ENCODE data around the gene ERBB4. TPM values are rescaled to one million over a fixed set of nuclear protein-coding genes. Genes with fewer than 3 reads are reported as not detected.

Gene ERBB4
- polyA plus RNA-seq, 1 experiment: not detected

DNA sequence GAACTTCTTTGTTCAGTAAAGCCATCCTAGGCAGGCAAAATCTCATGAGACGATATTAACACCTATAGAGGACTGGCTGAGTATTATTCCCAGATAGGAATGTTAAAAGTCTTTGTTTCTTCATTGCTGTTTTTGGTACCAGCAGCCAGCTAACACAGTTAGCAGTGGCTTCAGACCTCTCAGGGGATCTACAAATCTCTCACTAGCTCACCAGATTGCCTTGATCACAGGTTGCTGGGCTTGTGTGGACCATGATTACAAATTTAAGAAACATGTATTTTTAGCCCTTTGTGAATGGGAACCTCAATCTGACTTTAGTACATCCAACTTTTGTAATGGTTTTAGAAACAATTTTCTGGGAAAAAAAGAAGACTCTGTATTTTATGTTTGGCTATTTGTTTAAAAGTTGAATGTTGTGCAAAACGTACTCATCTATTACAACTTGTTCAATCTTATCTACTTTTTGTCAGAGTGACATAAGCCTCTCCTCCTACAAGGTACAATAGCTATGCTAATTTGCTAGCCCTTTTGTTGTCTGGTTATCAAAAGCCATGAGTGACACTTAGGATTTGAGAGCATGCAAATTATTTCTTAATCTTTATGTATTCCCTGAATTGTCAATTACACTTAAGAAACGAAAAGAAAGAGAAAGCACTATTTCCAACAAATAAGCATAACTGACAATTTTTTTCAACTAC, 693.1 kb downstream of the ERBB4 start:
- ChIA-PET POLR2A (no interaction called here), CTCF (no interaction called here)

DNA sequence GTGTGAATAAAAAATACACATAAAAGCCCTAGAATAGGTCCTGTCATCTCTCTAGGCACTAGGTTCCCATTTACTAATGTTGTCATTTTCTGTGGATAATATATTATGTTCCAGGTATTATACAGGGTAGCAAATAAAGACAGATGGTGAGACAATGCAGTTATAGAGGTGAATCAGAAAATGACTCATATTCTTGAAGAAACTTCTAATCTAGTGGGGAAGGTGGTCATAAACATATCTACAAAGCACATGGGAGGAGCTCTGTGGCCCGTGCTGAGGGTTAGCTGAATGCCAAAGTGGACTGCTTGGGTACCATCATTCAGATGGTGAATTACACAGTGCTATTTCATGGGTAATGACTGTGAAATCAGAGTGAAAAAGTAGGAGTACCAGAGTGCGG, 700.9 kb downstream of the ERBB4 start:
- Histone ChIP-seq H3K27me3 (ENCODE audit: control insufficient read depth, insufficient read depth, low read length) (no peaks in the 10 kb centered on the region), H3K27ac (ENCODE audit: low read depth, low read length) (no peak overlapping the region), H3K9me3 (ENCODE audit: control insufficient read depth, insufficient read depth, low read length) (no peaks in the 10 kb centered on the region), H3K4me3 (ENCODE audit: low read depth, low read length) (no peak overlapping the region)
- DNase-seq (ENCODE audit: low read depth, low spot score): no peak
- CTCF ChIA-PET: no interaction called here
- TF ChIP-seq, protein P1, sequence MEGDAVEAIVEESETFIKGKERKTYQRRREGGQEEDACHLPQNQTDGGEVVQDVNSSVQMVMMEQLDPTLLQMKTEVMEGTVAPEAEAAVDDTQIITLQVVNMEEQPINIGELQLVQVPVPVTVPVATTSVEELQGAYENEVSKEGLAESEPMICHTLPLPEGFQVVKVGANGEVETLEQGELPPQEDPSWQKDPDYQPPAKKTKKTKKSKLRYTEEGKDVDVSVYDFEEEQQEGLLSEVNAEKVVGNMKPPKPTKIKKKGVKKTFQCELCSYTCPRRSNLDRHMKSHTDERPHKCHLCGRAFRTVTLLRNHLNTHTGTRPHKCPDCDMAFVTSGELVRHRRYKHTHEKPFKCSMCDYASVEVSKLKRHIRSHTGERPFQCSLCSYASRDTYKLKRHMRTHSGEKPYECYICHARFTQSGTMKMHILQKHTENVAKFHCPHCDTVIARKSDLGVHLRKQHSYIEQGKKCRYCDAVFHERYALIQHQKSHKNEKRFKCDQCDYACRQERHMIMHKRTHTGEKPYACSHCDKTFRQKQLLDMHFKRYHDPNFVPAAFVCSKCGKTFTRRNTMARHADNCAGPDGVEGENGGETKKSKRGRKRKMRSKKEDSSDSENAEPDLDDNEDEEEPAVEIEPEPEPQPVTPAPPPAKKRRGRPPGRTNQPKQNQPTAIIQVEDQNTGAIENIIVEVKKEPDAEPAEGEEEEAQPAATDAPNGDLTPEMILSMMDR (IDR thresholded peaks at IDR 0.05; ENCODE audit: low read depth, low read length): no peak
- POLR2A ChIA-PET: no interaction called here

More for the DNA sequence above, 693.1 kb downstream of the ERBB4 start:
- Histone ChIP-seq H3K27me3 (ENCODE audit: control insufficient read depth, insufficient read depth, low read length) (no peaks in the 10 kb centered on the region), H3K4me3 (ENCODE audit: low read depth, low read length) (no peak overlapping the region), H3K27ac (ENCODE audit: low read depth, low read length) (no peak overlapping the region), H3K9me3 (ENCODE audit: control insufficient read depth, insufficient read depth, low read length) (no peaks in the 10 kb centered on the region)
- DNase-seq (ENCODE audit: low read depth, low spot score): no peak
- TF ChIP-seq, protein P1 (IDR thresholded peaks at IDR 0.05; ENCODE audit: low read depth, low read length): no peak

DNA sequence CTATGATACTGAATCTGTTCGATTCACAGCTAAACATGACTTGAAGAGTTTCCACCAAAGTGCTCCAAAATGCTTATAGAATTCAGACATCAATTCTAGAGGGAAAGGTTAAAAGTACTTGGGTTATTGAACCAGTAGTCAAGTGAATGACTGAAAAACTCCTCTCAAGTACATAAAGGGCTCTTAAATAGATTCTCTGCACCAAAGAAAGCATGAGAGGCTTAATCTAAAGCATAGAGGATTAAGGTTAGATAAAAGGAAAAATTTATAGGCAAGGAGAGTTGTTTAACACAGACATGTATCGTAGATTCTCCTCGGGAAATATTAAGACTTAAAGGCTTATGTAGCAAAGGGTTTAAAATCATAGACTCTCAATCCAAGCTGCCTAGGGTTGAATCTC, 701.4 kb downstream of the ERBB4 start:
- Histone ChIP-seq H3K9me3 (ENCODE audit: control insufficient read depth, insufficient read depth, low read length) (no peaks in the 10 kb centered on the region), H3K4me3 (ENCODE audit: low read depth, low read length) (no peak overlapping the region), H3K27me3 (ENCODE audit: control insufficient read depth, insufficient read depth, low read length) (no peaks in the 10 kb centered on the region), H3K27ac (ENCODE audit: low read depth, low read length) (no peak overlapping the region)
- POLR2A ChIA-PET: no interaction called here
- TF ChIP-seq, protein P1 (IDR thresholded peaks at IDR 0.05; ENCODE audit: low read depth, low read length): no peak
- CTCF ChIA-PET: no interaction called here
- DNase-seq (ENCODE audit: low read depth, low spot score): no peak

DNA sequence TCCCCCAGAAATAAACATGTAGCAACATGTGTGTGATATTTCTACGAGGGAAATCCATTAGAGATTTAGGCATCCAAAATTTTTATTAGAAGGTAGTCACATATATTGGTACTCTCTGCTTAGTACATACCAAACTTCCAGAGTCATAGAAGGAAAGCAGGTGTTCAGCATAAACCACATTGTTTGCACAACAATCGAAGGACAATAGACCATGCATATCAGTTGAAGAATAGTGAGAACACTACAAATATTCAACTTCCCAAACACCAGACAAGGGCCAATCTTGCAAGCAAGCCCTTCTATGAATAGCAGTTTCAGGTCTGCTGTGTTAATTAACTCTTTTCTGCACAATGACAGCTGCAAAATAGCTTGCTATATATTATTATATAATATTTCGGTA, 702.2 kb downstream of the ERBB4 start:
- DNase-seq (ENCODE audit: low read depth, low spot score): no peak
- CTCF ChIA-PET: no interaction called here
- TF ChIP-seq, protein P1 (IDR thresholded peaks at IDR 0.05; ENCODE audit: low read depth, low read length): no peak
- no peaks in the 10 kb centered on the region for H3K9me3 ChIP-seq (ENCODE audit: control insufficient read depth, insufficient read depth, low read length)
- POLR2A ChIA-PET: no interaction called here
- no peak overlapping the region for H3K27ac ChIP-seq (ENCODE audit: low read depth, low read length)
- no peaks in the 10 kb centered on the region for H3K27me3 ChIP-seq (ENCODE audit: control insufficient read depth, insufficient read depth, low read length)
- H3K4me3 ChIP-seq (ENCODE audit: low read depth, low read length): no peak overlapping the region

DNA sequence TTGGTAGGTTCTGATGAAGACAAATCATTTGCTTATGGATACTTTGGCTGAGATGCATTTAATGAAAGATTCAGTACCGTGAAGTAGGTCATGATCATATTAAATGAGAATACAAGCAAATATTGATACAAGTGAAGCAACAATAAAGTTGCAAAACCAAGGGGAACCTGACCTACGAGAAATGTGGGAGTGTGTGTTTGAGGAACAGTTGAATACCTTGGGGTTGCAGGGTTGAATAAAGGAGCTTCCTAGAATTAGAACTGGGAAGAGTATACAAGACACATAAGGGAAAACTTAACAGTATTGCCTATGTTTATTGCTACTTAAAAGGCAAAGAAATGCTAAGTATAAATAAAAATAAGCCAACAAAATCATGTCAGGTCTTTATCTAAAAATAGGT, 702.9 kb downstream of the ERBB4 start:
- POLR2A ChIA-PET: no interaction called here
- CTCF ChIA-PET: no interaction called here
- no peak overlapping the region for H3K4me3 ChIP-seq (ENCODE audit: low read depth, low read length)
- no peaks in the 10 kb centered on the region for H3K27me3 ChIP-seq (ENCODE audit: control insufficient read depth, insufficient read depth, low read length)
- no peak overlapping the region for H3K27ac ChIP-seq (ENCODE audit: low read depth, low read length)
- TF ChIP-seq, protein P1 (IDR thresholded peaks at IDR 0.05; ENCODE audit: low read depth, low read length): no peak
- no peak for DNase-seq (ENCODE audit: low read depth, low spot score)
- no peaks in the 10 kb centered on the region for H3K9me3 ChIP-seq (ENCODE audit: control insufficient read depth, insufficient read depth, low read length)
